WI38 (cell line): ENCODE data around the gene PRLR.

Experiments used
- H3K4me3 ChIP-seq: 2 replicates; pipeline ENCODE4 v1.5.1; 2011; ENCODE audit warnings: low read depth, mild to moderate bottlenecking, control low read depth, low read length
- TF ChIP-seq, protein P1 (sequence below): IDR thresholded peaks from 2 replicates; pipeline ENCODE4 v1.5.1; 2012; ENCODE audit warnings: low read depth, mild to moderate bottlenecking, control low read depth, low read length

The PRLR gene

GRCh38 chr5:35136386-35136785 is 93.9 kb downstream of the PRLR start:
- TF ChIP-seq, protein P1, sequence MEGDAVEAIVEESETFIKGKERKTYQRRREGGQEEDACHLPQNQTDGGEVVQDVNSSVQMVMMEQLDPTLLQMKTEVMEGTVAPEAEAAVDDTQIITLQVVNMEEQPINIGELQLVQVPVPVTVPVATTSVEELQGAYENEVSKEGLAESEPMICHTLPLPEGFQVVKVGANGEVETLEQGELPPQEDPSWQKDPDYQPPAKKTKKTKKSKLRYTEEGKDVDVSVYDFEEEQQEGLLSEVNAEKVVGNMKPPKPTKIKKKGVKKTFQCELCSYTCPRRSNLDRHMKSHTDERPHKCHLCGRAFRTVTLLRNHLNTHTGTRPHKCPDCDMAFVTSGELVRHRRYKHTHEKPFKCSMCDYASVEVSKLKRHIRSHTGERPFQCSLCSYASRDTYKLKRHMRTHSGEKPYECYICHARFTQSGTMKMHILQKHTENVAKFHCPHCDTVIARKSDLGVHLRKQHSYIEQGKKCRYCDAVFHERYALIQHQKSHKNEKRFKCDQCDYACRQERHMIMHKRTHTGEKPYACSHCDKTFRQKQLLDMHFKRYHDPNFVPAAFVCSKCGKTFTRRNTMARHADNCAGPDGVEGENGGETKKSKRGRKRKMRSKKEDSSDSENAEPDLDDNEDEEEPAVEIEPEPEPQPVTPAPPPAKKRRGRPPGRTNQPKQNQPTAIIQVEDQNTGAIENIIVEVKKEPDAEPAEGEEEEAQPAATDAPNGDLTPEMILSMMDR = no peak
- no peak overlapping the region for H3K4me3 ChIP-seq

DNA sequence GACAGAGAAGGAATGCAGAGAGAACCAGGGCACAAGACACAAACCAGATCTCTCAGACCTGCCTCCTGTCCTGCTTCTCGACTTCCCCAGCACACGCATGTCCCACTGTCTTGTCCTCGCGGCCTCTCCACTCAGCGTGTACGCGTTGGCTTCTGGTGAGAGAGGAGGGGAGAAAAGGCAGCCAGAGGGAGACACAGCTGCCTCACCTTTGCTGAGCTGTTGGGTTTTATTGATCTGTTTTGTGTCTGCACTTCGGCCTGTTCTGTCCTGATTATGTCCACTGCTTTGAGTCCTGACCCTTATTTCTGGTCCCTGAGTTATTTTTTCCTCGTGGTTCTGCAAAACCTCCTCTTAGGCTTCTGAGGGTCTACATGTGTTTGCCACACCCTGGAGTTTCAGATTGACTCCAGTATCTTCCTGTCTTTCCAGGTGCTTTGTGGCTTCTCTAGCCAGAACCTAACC is 95.0 kb downstream of the PRLR start:
- TF ChIP-seq, protein P1 = no peak
- no peak overlapping the region for H3K4me3 ChIP-seq

GRCh38 chr5:35134278-35135030 is 95.8 kb downstream of the PRLR start:
- H3K4me3 ChIP-seq = no peak overlapping the region
- TF ChIP-seq, protein P1 = no peak

DNA sequence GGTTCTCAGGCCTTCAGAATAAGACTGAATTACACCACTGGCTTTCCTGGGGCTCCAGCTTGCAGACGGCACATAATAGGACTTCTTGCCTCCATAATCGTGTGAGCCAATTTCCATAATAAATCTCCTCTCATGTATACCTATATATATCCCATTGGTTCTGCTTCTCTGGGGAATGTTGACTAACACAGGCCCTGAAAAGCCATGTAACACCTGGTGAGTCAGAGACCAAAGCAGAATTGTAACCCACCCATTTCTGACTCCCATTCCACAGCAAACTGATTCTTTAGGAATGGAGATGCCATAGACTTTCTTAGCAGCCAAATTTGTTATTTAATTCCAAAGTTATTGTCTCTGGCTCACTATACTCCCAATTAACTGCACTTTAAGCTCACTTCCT is 97.1 kb downstream of the PRLR start:
- no peak overlapping the region for H3K4me3 ChIP-seq
- TF ChIP-seq, protein P1 = no peak

GRCh38 chr5:35131723-35132122 is 98.6 kb downstream of the PRLR start:
- TF ChIP-seq, protein P1 = no peak
- no peak overlapping the region for H3K4me3 ChIP-seq

DNA sequence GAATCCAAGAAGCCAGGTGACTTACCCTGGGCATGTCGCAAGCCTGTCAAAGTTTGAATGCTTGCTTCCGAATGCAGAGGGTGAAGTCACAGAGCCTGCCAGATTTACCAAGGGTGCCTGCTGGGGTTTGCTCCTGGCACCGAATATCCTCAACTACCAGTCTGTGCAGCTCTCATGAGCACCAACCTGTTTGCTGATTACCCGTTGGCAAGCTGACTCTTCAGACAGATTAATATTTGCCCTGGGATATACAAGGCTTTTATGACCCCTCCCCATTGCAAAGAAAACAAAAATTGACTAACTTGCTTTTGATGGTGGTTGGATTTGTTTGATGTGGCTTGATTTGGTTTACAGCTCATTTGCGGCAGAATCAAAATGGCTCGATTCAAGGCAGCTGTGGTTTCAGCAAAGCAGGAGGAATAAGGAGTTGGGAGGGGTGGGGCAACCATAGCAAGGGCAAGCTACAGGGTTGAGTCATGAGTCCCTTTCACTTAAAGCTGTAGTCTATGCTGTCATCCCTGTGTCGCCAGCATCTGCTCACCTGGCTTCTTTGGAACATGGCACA is 100.3 kb downstream of the PRLR start:
- TF ChIP-seq, protein P1 = no peak
- H3K4me3 ChIP-seq = no peak overlapping the region

DNA sequence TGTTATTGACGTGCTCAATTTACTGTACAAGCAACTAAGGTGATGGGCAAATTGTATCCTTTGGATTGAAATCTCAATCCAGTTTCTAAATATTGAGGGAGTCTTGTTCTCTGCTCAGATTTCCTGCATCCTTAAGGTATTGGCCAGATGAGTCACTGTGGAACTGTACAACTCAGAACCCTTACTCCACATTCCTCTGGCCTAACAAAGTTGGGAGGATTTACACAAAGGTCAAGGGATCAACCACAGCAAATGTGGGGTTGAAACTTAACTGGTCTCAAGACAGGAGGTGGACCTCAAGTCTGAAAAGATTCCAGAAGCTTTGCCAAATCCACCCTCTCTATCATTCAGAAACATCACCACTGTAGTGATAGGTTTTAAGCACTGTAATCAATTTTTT is 101.0 kb downstream of the PRLR start:
- peak overlapping the region; percentile 28 for H3K4me3 ChIP-seq
- TF ChIP-seq, protein P1 = no peak
